ENCODE measurements around the gene GABRB1.

GABRB1 gene

DNA sequence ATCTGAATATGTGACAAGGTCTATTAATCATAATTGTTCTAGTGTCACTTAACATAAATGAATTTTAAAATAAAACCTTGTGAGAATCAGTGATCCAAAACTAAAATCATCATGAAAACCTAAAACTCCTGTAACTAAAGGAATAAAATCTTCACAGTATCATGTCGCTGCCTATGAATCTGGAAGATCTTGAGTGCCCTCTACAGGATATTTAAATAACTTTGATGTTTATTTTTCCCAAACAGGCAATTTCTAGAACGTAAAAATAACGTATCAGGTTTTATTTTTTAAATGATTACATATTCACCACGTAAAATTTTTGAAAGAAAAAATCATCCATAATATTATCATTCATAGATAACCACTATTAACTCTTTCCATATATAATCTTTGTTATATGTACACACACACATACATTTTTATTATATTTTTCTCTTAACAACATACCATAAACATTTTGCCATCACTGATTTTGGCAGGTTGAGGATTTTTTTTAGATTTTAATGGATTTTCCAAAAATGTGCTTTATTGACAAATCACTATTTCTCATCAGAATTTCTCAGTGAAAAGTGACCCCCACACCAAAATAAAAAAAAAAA, 352.6 kb downstream of the GABRB1 start (continued):
- TF ChIP-seq, protein P1, sequence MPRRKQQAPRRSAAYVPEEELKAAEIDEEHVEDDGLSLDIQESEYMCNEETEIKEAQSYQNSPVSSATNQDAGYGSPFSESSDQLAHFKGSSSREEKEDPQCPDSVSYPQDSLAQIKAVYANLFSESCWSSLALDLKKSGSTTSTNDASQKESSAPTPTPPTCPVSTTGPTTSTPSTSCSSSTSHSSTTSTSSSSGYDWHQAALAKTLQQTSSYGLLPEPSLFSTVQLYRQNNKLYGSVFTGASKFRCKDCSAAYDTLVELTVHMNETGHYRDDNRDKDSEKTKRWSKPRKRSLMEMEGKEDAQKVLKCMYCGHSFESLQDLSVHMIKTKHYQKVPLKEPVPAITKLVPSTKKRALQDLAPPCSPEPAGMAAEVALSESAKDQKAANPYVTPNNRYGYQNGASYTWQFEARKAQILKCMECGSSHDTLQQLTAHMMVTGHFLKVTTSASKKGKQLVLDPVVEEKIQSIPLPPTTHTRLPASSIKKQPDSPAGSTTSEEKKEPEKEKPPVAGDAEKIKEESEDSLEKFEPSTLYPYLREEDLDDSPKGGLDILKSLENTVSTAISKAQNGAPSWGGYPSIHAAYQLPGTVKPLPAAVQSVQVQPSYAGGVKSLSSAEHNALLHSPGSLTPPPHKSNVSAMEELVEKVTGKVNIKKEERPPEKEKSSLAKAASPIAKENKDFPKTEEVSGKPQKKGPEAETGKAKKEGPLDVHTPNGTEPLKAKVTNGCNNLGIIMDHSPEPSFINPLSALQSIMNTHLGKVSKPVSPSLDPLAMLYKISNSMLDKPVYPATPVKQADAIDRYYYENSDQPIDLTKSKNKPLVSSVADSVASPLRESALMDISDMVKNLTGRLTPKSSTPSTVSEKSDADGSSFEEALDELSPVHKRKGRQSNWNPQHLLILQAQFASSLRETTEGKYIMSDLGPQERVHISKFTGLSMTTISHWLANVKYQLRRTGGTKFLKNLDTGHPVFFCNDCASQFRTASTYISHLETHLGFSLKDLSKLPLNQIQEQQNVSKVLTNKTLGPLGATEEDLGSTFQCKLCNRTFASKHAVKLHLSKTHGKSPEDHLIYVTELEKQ (tag by site-specific recombination; IDR thresholded peaks at IDR 0.05; ENCODE audit: borderline replicate concordance), result no peak

DNA sequence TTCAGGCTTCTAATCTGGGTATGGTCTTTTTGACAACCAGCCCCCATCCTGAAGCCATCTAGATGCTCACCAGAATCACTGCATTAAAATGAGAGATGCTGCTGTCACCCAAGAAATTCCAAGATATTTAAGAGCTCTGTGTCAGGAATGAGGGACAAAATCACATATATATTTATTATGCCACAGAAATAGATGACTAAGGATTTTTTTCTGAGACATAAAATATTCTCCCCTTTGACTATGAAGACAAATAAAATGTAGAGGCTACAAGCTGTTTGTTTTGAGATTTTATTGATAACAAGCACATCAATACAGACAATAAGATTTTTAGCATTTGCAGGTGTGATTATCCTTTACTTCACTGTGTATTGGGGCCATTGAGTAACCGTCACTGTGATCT, 354.8 kb downstream of the GABRB1 start:
- Histone ChIP-seq H3K4me3 (ENCODE audit: low read depth, low read length) (no peak overlapping the region), H3K4me1 (ENCODE audit: control insufficient read depth, insufficient read depth, low read length) (no peaks in the 10 kb centered on the region), H3K9me3 (ENCODE audit: control insufficient read depth, insufficient read depth, low read depth, low read length) (no peaks in the 10 kb centered on the region), H3K27ac (ENCODE audit: extremely low read depth, low read depth, low read length) (no peak overlapping the region), H3K36me3 (ENCODE audit: control insufficient read depth in 2 of 2, insufficient read depth in 1 of 2, low read length in 2 of 2) (no peaks in the 10 kb centered on the region)
- POLR2A ChIA-PET, result no interaction called here
- CTCF ChIA-PET, result interaction anchor here (0.6 kb wide), 3 partner anchors 18 to 198 kb away, joined by 3 to 4 read pairs (median 4); no protein-coding TSS in a partner anchor
- TF ChIP-seq ZNF146 (tag by site-specific recombination; IDR thresholded peaks at IDR 0.05), result no peak
- TF ChIP-seq ZFP69B (tag by site-specific recombination; IDR thresholded peaks at IDR 0.05), result no peak
- TF ChIP-seq ZNF521 (tag by site-specific recombination; IDR thresholded peaks at IDR 0.05), result no peak
- no peak for TF ChIP-seq ZNF791 (tag by site-specific recombination; IDR thresholded peaks at IDR 0.05)
- TF ChIP-seq ZNF555 (tag by site-specific recombination; conservative IDR thresholded peaks at IDR 0.05), result no peak
- TF ChIP-seq KLF8 (tag by site-specific recombination; IDR thresholded peaks at IDR 0.05), result no peak
- no peak for TF ChIP-seq ZNF354C (tag by site-specific recombination; IDR thresholded peaks at IDR 0.05; ENCODE audit: borderline replicate concordance, low read depth)
- TF ChIP-seq ZNF426 (tag by site-specific recombination; IDR thresholded peaks at IDR 0.05), result no peak
- TF ChIP-seq, protein P2, sequence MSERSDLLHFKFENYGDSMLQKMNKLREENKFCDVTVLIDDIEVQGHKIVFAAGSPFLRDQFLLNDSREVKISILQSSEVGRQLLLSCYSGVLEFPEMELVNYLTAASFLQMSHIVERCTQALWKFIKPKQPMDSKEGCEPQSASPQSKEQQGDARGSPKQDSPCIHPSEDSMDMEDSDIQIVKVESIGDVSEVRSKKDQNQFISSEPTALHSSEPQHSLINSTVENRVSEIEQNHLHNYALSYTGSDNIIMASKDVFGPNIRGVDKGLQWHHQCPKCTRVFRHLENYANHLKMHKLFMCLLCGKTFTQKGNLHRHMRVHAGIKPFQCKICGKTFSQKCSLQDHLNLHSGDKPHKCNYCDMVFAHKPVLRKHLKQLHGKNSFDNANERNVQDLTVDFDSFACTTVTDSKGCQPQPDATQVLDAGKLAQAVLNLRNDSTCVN (tag by site-specific recombination; optimal IDR thresholded peaks at IDR 0.05), result no peak
- TF ChIP-seq ZNF501 (tag by site-specific recombination; IDR thresholded peaks at IDR 0.05), result no peak
- TF ChIP-seq, protein P3, sequence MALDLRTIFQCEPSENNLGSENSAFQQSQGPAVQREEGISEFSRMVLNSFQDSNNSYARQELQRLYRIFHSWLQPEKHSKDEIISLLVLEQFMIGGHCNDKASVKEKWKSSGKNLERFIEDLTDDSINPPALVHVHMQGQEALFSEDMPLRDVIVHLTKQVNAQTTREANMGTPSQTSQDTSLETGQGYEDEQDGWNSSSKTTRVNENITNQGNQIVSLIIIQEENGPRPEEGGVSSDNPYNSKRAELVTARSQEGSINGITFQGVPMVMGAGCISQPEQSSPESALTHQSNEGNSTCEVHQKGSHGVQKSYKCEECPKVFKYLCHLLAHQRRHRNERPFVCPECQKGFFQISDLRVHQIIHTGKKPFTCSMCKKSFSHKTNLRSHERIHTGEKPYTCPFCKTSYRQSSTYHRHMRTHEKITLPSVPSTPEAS (tag by site-specific recombination; IDR thresholded peaks at IDR 0.05), result no peak
- TF ChIP-seq ZNF785 (tag by site-specific recombination; IDR thresholded peaks at IDR 0.05), result no peak
- TF ChIP-seq ZNF423 (tag by site-specific recombination; IDR thresholded peaks at IDR 0.05), result no peak
- no peak for TF ChIP-seq ZNF629 (tag by site-specific recombination; IDR thresholded peaks at IDR 0.05)
- TF ChIP-seq ZNF596 (tag by site-specific recombination; IDR thresholded peaks at IDR 0.05), result no peak
- TF ChIP-seq ZNF121 (tag by site-specific recombination; IDR thresholded peaks at IDR 0.05), result no peak

DNA sequence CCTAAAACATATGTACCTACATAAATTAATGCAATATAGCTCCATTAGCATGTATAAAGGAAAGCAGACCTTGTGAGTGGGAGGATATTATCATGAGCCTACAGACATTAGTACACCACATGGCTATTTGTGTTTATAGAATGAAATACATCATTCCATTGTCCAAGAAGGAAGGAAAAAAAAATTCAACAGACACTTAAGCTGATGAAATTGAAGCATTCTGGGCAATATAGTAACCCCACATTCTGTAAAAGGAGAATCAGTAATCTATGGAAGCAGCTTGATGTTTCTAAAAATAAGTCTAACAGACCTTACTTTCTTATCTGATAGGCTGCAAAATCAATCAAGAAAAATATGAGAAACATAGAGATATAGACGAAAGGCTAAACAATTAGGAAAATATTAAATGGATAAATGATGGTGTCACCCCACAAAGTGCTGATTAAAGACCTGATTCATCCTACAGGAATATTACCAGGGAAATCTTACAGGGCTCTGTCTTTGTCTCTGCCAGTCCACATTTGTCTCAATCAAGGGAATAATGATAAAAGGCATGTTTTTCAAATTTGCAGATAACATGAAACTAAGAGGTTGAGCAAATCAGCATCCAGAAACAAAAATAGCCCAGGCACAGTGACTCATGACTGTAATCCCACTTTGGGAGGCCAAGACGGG, 355.3 kb downstream of the GABRB1 start:
- CTCF ChIA-PET, result interaction anchor here (0.6 kb wide), 1 partner anchor 22 kb away, joined by 4 read pairs; no protein-coding TSS in a partner anchor
- no peak overlapping the region for H3K4me3 ChIP-seq (ENCODE audit: low read depth, low read length)
- no peaks in the 10 kb centered on the region for H3K9me3 ChIP-seq (ENCODE audit: control insufficient read depth, insufficient read depth, low read depth, low read length)
- no peaks in the 10 kb centered on the region for H3K36me3 ChIP-seq (ENCODE audit: control insufficient read depth in 2 of 2, insufficient read depth in 1 of 2, low read length in 2 of 2)
- H3K4me1 ChIP-seq (ENCODE audit: control insufficient read depth, insufficient read depth, low read length), result no peaks in the 10 kb centered on the region
- POLR2A ChIA-PET, result no interaction called here
- H3K27ac ChIP-seq (ENCODE audit: extremely low read depth, low read depth, low read length), result no peak overlapping the region
- TF ChIP-seq ZNF664 (tag by site-specific recombination; IDR thresholded peaks at IDR 0.05) (no peak), ZNF302 (tag by site-specific recombination; IDR thresholded peaks at IDR 0.05; ENCODE audit: low read depth) (no peak), ZNF610 (tag by site-specific recombination; IDR thresholded peaks at IDR 0.05; ENCODE audit: borderline replicate concordance) (no peak), ZNF558 (tag by site-specific recombination; IDR thresholded peaks at IDR 0.05) (no peak)
